Motor neuron (in vitro differentiated cells): ENCODE results near the gene RPL18A. TPM values are rescaled to one million over a fixed set of nuclear protein-coding genes. Genes with fewer than 3 reads are reported as not detected.
A peak's percentile ranks its signal among the peaks of the same experiment; 100 is the strongest.

Experiments
- ATAC-seq, 8 experiments: fragments of 200-7000 bp; cut with Tn5 transposase; replicated peaks in 6 of 8; 2 replicates each; pipeline ENCODE4 v1.8.0; 2021; ENCODE audit warnings: mild to moderate bottlenecking in 8 of 8, moderate library complexity in 8 of 8
- H3K27ac ChIP-seq, 2 donors: fragments of 250-450 bp; sonication (Bioruptor Pico); 2 replicates each; pipeline ENCODE4 v1.9.0; 2021; ENCODE audit warnings: antibody characterized with exemption in 2 of 2, mild to moderate bottlenecking in 2 of 2, moderate library complexity in 1 of 2
- H3K4me1 ChIP-seq, 2 donors: fragments of 250-450 bp; sonication (Bioruptor Pico); replicated peaks in 1 of 2; 2 replicates each; pipeline ENCODE4 v1.6.1; 2021; ENCODE audit warnings: antibody characterized with exemption in 2 of 2, mild to moderate bottlenecking in 2 of 2, moderate library complexity in 1 of 2
- H3K4me3 ChIP-seq, 5 donors: fragments of 250-450 bp; sonication (Bioruptor Pico); 2 replicates each; pipeline ENCODE4 v1.9.0; 2021; ENCODE audit warnings: antibody characterized with exemption in 5 of 5, mild to moderate bottlenecking in 5 of 5, moderate library complexity in 4 of 5
- WGBS, 10 experiments: fragments of 450-650 bp; shearing (Covaris generic); methylation state at CpG; one replicate each; pipeline ENCODE4 v1.0.0; 2022; 5-methylcytosine and 5-hydroxymethylcytosine counted together
- in situ Hi-C, 9 experiments: fragments of 400-800 bp; cut with MboI; loops; one replicate each; pipeline ENCODE4 v1.15.0; 2021; ENCODE audit warnings: low sequenced_read_pairs in 9 of 9, low pct_unique_long_range_greater_than_20kb in 2 of 9; ENCODE audit not compliant: unreplicated experiment in 9 of 9
- total RNA-seq, 8 experiments: library from RNA; unstranded; fragments of 300-600 nt; gene quantifications; 2 replicates each; pipeline versions ENCODE4 v1.2.3 to v1.2.4, GENCODE V29; 2022

RPL18A gene
- total RNA-seq, 8 experiments from 2014 or later = 1,644 to 3,505 (median 2,481) TPM

DNA sequence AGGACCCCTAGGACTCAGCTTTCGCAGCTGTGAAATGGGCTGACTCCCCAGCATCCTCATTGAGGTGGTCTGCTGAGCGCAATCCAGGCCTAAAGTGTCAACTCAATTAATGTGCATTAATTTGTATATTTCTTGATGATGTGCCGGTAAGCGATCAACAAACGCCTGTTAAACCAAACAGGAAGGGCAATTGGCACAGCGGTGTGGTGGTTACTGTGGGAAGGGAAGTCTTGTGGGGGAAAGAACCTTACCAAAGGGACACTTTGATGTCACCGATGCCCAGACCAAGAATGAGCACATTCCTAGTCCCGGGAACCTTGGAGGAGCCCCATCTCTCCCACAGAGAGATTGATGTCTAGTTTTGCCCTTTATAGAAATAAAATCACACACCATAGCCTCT, 13.6 kb upstream of the RPL18A start:
- WGBS, 10 experiments = 73 to 100% (median 88%) methylated on average over 1 to 6 of the region's 8 CpGs; no CpG with 5 or more reads in 2 of the 10 experiments
- ATAC-seq = no peak
- H3K4me3 ChIP-seq = no peak overlapping the region
- in situ Hi-C loops = no loop called here
- H3K27ac ChIP-seq = no peak overlapping the region
- peaks cover 12 to 19% of the 10 kb centered on the region in 2 donors for H3K4me1 ChIP-seq

- Histone ChIP-seq H3K4me3 (peak within 1 kb of the TSS in 3 of 5 donors; percentile 11 to 27 (median 15)), H3K27ac (peak within 1 kb of the TSS; percentile 58 to 65), H3K4me1 (peaks cover 7 to 12% of the 10 kb centered on the region in 2 donors)
- in situ Hi-C loops = no loop called here
- WGBS, 10 experiments = 50 to 80% (median 59%) methylated on average over 1 to 4 of the region's 40 CpGs; no CpG with 5 or more reads in 6 of the 10 experiments
- ATAC-seq = peak; percentile 61 to 88 (median 68)
These were observed 12.0 kb upstream of the RPL18A start, which contains the start of gene JAK3 for GRCh38 chr19:17847538-17848366. TSS of gene JAK3 (minus strand) at chr19:17847982. CDS start at chr19:17844417, 3,565 bp downstream.

- Histone ChIP-seq H3K4me3 (no peak overlapping the region), H3K4me1 (peaks cover 3 to 7% of the 10 kb centered on the region in 2 donors), H3K27ac (no peak overlapping the region)
- WGBS, 10 experiments = 83 to 100% (median 92%) methylated on average over 2 to 11 of the region's 14 CpGs; no CpG with 5 or more reads in 1 of the 10 experiments
- in situ Hi-C loops = no loop called here
- ATAC-seq = peak in 4 of 8 experiments; percentile 10 to 30 (median 12)
These were observed 11.0 kb upstream of the RPL18A start for GRCh38 chr19:17848595-17849292.

- no peak overlapping the region for H3K4me3 ChIP-seq
- peaks cover under 1 to 1% of the 10 kb centered on the region in 2 donors for H3K4me1 ChIP-seq
- in situ Hi-C loops = loop anchor here in 1 of 9 experiments (10.0 kb wide), 1 partner anchor 79 kb away; no protein-coding TSS in a partner anchor
- 50 to 90% (median 60%) methylated on average over 1 to 6 of the region's 6 CpGs; no CpG with 5 or more reads in 5 of the 10 experiments for WGBS, 10 experiments
- H3K27ac ChIP-seq = no peak overlapping the region
- no peak for ATAC-seq
These were observed 5.6 kb upstream of the RPL18A start for GRCh38 chr19:17854061-17854460.

DNA sequence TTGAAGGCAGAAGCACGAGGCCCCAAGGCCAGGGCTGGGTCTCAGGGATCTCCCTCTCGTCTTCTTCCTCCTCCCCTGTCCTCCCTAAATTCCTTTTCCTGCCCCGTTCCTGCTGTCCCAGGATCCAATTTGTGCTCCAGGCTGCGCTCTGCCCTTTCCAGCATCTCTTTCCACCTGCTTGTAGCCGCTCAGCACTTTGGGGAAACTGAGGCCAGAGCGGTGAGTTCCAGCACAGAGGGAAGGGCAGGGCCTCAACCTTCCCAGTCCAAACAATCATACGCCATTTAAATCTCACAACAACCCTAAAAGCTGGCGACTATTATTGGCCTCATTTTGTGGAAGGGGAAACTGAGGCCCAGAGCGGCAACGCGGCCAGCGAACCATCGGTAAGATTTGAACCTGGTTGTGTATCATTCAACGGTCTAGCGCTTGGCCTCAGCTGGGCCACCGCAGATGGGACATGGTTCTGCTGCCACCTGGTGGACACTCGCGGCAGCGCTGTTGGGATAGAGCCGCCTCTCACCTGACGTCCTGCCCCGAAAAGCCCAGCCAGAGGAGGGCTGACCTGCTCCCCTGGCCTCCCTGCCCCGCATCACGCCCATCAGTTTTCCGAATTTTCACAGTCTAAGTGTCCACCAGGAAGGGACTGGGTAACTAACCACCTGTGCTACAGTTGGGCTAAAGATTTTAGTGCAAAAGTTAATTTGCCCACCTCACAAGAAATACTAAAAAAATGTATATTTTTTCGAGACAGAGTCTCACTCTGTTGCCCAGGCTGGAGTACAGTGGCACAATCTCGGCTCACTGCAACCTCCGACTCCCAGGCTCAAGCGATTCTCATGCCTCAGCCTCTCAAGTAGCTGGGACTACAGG, 4.2 kb upstream of the RPL18A start:
- H3K27ac ChIP-seq = no peak overlapping the region
- H3K4me3 ChIP-seq = no peak overlapping the region
- WGBS, 10 experiments = 0 to 22% (median 8%) methylated on average over 3 to 19 of the region's 29 CpGs; no CpG with 5 or more reads in 3 of the 10 experiments
- peaks cover 2 to 3% of the 10 kb centered on the region in 2 donors for H3K4me1 ChIP-seq
- ATAC-seq = peak; percentile 11 to 39 (median 16)
- in situ Hi-C loops = loop anchor here in 1 of 9 experiments (10.0 kb wide), 1 partner anchor 81 kb away; no protein-coding TSS in a partner anchor

DNA sequence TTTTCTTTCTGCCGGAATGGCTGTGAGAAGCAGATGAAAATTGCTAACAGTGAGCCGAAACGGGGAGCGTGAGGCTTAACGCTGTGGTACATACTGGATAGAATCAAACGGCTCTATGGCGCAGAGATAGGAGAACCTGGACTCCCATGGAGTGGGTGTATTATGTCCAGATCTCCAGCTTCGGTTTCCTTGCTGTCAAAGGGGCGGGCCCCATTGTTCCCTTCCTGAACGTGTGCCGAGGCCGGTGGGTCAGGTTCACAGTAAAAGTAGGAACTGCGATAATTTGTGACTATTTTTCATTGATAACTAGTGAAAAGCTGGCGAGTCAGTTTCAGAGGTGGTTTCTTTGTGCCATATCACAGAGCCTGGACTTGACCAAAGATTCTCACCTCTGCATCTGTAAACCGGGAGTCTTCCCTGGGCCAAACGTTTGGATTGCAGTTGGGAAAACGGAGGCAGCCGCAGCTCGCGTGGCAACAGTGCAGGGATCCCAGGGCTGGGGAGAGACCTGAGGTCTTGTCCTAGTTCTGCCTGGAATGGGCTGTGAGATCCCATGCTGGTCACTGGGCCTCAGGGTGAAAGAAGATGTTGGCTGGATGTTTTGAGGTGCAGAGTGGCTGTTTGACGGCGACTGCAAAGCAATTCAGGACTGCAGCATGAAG, 752 bp downstream of the RPL18A start:
- peak in 2 of 8 experiments; percentile 0 to 1 for ATAC-seq
- Histone ChIP-seq H3K4me3 (peak overlapping the region; percentile 82 to 97 (median 90)), H3K4me1 (peaks cover 10 to 11% of the 10 kb centered on the region in 2 donors), H3K27ac (peak overlapping the region; percentile 74 to 95)
- in situ Hi-C loops = no loop called here
- WGBS, 10 experiments = 0 to 2% (median 0%) methylated on average over 1 to 16 of the region's 22 CpGs; no CpG with 5 or more reads in 2 of the 10 experiments

- Histone ChIP-seq H3K4me3 (peak overlapping the region; percentile 82 to 97 (median 90)), H3K4me1 (peaks cover 10 to 11% of the 10 kb centered on the region in 2 donors), H3K27ac (peak overlapping the region in 1 of 2 donors; percentile 95)
- WGBS, 10 experiments = 53% methylated on average over 2 of the region's 7 CpGs; no CpG with 5 or more reads in 9 of the 10 experiments
- ATAC-seq = no peak
- in situ Hi-C loops = no loop called here
These were observed 1.3 kb downstream of the RPL18A start for GRCh38 chr19:17860993-17861360.

DNA sequence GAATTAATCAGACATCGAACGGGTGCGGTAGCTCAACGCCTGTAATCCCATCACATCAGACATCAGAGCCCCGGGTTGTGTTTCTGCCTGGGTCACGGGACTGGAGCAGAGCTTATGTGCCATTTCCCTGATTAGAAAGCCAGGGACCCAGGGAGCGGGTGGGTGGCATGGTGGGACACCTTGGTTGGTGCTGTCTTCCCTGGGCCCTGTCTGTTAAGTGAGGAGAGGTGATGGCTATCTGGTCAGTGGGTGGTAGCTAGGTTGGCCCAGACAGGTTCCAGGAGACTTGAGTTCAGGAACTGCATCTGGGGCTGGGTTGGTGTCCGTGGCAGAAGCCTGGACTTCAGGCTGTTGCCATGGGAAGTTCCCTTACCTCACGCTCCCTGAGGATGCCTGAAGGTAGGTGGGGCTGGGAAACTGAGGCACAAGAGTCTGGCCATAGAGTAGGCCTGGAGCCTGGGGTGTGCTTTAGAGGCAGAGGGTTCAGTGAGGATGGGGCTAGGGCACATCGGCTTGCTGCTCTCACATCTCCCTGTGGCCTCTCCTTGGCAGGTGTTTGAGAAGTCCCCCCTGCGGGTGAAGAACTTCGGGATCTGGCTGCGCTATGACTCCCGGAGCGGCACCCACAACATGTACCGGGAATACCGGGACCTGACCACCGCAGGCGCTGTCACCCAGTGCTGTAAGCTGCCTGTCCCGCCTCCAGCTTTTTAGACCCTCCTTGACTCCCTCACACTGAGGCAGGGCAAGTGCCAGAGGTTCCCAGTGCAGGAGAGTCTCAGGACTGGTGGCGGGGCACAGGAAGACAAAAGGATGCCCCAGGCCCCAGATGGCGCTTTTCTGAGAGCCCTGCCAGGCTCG, 2.1 kb downstream of the RPL18A start:
- Histone ChIP-seq H3K27ac (no peak overlapping the region), H3K4me1 (peaks cover 10 to 11% of the 10 kb centered on the region in 2 donors), H3K4me3 (peak overlapping the region in 3 of 5 donors; percentile 88 to 95 (median 90))
- 90 to 100% (median 100%) methylated on average over 1 to 2 of the region's 23 CpGs; no CpG with 5 or more reads in 7 of the 10 experiments for WGBS, 10 experiments
- ATAC-seq = no peak
- in situ Hi-C loops = no loop called here

DNA sequence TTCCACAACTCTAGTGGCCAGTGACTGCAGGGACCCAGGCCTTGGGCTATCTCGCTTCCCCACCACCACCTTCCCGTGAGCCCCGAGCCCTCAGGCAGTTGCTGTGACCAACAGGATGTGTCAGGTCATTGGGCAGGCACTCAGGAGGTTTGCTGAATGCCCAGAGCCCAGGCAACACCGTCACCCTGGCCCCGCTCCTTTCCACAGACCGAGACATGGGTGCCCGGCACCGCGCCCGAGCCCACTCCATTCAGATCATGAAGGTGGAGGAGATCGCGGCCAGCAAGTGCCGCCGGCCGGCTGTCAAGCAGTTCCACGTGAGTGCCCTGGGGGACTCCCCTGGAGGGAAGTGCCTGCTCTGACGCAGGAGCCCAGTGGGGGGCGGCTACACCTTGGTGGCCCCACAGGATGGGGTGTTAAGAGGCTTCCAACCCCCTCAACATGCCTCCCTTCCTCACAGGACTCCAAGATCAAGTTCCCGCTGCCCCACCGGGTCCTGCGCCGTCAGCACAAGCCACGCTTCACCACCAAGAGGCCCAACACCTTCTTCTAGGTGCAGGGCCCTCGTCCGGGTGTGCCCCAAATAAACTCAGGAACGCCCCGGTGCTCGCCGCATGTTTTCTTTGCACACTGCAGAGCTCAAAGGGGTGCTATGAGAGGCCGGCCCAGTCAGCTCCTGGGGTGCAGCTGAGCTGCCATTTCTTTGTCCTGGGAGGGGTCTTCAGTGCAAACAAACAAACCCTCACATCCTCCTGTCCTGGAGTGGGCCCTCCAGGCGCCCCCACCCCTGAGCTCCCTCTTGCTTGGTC, 3.2 kb downstream of the RPL18A start:
- in situ Hi-C loops = no loop called here
- H3K27ac ChIP-seq = no peak overlapping the region
- 60 to 83% methylated on average over 1 to 8 of the region's 31 CpGs; no CpG with 5 or more reads in 8 of the 10 experiments for WGBS, 10 experiments
- ATAC-seq = no peak
- H3K4me3 ChIP-seq = no peak overlapping the region
- H3K4me1 ChIP-seq = peaks cover 10 to 11% of the 10 kb centered on the region in 2 donors

DNA sequence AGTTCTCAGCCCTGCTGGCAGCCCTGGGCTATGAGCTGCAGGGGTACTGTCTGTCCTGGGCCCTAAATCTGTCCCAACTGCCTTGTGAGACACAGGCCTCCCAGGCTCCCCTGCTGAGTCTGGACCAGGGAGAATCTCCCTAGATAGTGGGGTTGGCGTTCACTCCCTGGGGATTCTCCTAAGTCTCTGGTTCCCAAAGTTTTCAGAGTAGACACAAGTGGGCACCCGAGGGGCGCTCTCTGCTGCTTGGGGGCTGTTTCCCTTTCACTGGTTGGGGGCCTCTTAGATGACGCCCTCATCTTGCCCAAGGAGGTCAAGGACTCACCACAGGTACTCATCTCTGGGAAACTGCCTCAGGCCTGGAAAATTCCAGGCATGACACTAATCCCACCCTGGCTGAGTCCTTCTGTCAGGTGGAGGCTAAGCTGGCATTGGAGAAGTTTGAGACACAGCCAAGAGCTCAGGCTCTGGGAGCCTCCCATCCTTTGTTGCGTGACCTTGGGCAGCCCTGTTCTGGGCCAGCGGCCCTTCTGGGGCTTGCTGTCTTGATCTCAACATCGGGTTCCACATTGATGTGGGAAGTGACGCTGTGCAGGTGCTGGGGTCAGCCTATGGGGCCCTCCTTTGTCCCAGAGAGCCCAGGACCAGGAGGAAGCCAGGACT, 3.9 kb downstream of the RPL18A start:
- in situ Hi-C loops = no loop called here
- 80 to 100% (median 90%) methylated on average over 1 to 3 of the region's 8 CpGs; no CpG with 5 or more reads in 6 of the 10 experiments for WGBS, 10 experiments
- ATAC-seq = no peak
- Histone ChIP-seq H3K27ac (no peak overlapping the region), H3K4me3 (no peak overlapping the region), H3K4me1 (peaks cover 10 to 11% of the 10 kb centered on the region in 2 donors)
